ENCODE data around the gene SIK3. TPM values are rescaled to one million over a fixed set of nuclear protein-coding genes. Genes with fewer than 3 reads are reported as not detected.

Gene SIK3
- total RNA-seq, 1 experiment from 2014 or later, result 33.3 TPM

- Mint-ChIP-seq H3K36me3 (ENCODE audit: insufficient read depth, unreplicated experiment) (no peaks in the 10 kb centered on the region), H3K27me3 (ENCODE audit: insufficient read depth, unreplicated experiment) (no peaks in the 10 kb centered on the region), H3K4me3 (ENCODE audit: unreplicated experiment) (no peak overlapping the region), H3K27ac (ENCODE audit: low read depth, unreplicated experiment) (no peak overlapping the region), H3K9me3 (ENCODE audit: unreplicated experiment) (no peaks in the 10 kb centered on the region), H3K4me1 (ENCODE audit: insufficient read depth, unreplicated experiment) (peaks cover 14% of the 10 kb centered on the region)
- ChIA-PET POLR2A (interaction anchor here (1.6 kb wide), 1 partner anchor 9 kb away, joined by 7 read pairs; no protein-coding TSS in a partner anchor), CTCF (no interaction called here)
- intact Hi-C loops (cut with micrococcal nuclease), result no loop called here
- TF ChIP-seq, protein P1, sequence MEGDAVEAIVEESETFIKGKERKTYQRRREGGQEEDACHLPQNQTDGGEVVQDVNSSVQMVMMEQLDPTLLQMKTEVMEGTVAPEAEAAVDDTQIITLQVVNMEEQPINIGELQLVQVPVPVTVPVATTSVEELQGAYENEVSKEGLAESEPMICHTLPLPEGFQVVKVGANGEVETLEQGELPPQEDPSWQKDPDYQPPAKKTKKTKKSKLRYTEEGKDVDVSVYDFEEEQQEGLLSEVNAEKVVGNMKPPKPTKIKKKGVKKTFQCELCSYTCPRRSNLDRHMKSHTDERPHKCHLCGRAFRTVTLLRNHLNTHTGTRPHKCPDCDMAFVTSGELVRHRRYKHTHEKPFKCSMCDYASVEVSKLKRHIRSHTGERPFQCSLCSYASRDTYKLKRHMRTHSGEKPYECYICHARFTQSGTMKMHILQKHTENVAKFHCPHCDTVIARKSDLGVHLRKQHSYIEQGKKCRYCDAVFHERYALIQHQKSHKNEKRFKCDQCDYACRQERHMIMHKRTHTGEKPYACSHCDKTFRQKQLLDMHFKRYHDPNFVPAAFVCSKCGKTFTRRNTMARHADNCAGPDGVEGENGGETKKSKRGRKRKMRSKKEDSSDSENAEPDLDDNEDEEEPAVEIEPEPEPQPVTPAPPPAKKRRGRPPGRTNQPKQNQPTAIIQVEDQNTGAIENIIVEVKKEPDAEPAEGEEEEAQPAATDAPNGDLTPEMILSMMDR (IDR thresholded peaks at IDR 0.05; ENCODE audit: unreplicated experiment), result no peak
- BruUV-seq (replicated peaks), result no TSS peak
- no peak for DNase-seq (ENCODE audit: unreplicated experiment)
Measured at GRCh38 chr11:116964269-116964668, 134.0 kb downstream of the SIK3 start.

- BruUV-seq (replicated peaks), result no TSS peak
- no peaks in the 10 kb centered on the region for H3K27me3 Mint-ChIP-seq (ENCODE audit: insufficient read depth, unreplicated experiment)
- CTCF ChIA-PET, result no interaction called here
- POLR2A ChIA-PET, result interaction anchor here (1.6 kb wide), 1 partner anchor 10 kb away, joined by 7 read pairs; no protein-coding TSS in a partner anchor
- intact Hi-C loops (cut with micrococcal nuclease), result no loop called here
- TF ChIP-seq, protein P1 (IDR thresholded peaks at IDR 0.05; ENCODE audit: unreplicated experiment), result no peak
- no peak overlapping the region for H3K27ac Mint-ChIP-seq (ENCODE audit: low read depth, unreplicated experiment)
- H3K36me3 Mint-ChIP-seq (ENCODE audit: insufficient read depth, unreplicated experiment), result no peaks in the 10 kb centered on the region
- no peak for DNase-seq (ENCODE audit: unreplicated experiment)
- H3K9me3 Mint-ChIP-seq (ENCODE audit: unreplicated experiment), result no peaks in the 10 kb centered on the region
- H3K4me1 Mint-ChIP-seq (ENCODE audit: insufficient read depth, unreplicated experiment), result peaks cover 14% of the 10 kb centered on the region
- no peak overlapping the region for H3K4me3 Mint-ChIP-seq (ENCODE audit: unreplicated experiment)
Measured at GRCh38 chr11:116963813-116964212, 134.4 kb downstream of the SIK3 start.

DNA sequence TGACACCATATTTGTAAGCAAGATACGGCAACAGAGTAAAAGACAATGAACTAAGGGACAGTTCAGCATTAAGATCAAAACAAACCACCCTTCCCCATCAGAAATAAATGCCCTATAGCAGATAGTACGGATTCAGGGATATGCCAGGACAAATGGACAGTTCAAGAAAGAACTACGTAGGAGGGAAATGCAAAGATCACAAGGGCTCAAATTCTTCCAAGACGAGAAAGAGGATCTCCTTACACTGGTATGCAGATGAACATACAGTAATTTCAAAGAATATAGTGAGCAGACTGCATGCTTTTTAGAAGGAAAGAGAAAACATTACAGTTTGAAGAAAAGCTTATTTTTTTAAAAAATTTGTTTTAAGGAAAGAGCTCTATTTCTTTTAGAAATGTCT lies 136.1 kb downstream of the SIK3 start:
- no peak for DNase-seq (ENCODE audit: unreplicated experiment)
- CTCF ChIA-PET, result interaction anchor here (0.6 to 0.9 kb wide), 5 partner anchors 11 to 261 kb away, joined by 3 to 4 read pairs (median 3); no protein-coding TSS in a partner anchor
- POLR2A ChIA-PET, result interaction anchor here (0.5 to 2.4 kb wide), 6 partner anchors 16 to 136 kb away, joined by 3 to 18 read pairs (median 4); partner anchors contain the start of gene SIK3
- Mint-ChIP-seq H3K36me3 (ENCODE audit: insufficient read depth, unreplicated experiment) (no peaks in the 10 kb centered on the region), H3K4me1 (ENCODE audit: insufficient read depth, unreplicated experiment) (peaks cover 20% of the 10 kb centered on the region), H3K27ac (ENCODE audit: low read depth, unreplicated experiment) (no peak overlapping the region), H3K27me3 (ENCODE audit: insufficient read depth, unreplicated experiment) (no peaks in the 10 kb centered on the region), H3K4me3 (ENCODE audit: unreplicated experiment) (no peak overlapping the region), H3K9me3 (ENCODE audit: unreplicated experiment) (no peaks in the 10 kb centered on the region)
- no TSS peak for BruUV-seq (replicated peaks)
- intact Hi-C loops (cut with micrococcal nuclease), result no loop called here
- TF ChIP-seq, protein P1 (IDR thresholded peaks at IDR 0.05; ENCODE audit: unreplicated experiment), result no peak

GRCh38 chr11:116960930-116961329 lies 137.3 kb downstream of the SIK3 start:
- ChIA-PET POLR2A (interaction anchor here (1.0 to 2.4 kb wide), 13 partner anchors 11 to 183 kb away, joined by 3 to 18 read pairs (median 4); partner anchors contain the start of genes PAFAH1B2 and SIK3), CTCF (interaction anchor here (0.8 to 1.6 kb wide), 7 partner anchors 9 to 145 kb away, joined by 3 to 9 read pairs (median 3); no protein-coding TSS in a partner anchor)
- intact Hi-C loops (cut with micrococcal nuclease), result no loop called here
- Mint-ChIP-seq H3K27ac (ENCODE audit: low read depth, unreplicated experiment) (peak overlapping the region; percentile 44), H3K9me3 (ENCODE audit: unreplicated experiment) (no peaks in the 10 kb centered on the region), H3K27me3 (ENCODE audit: insufficient read depth, unreplicated experiment) (no peaks in the 10 kb centered on the region), H3K36me3 (ENCODE audit: insufficient read depth, unreplicated experiment) (peaks cover 9% of the 10 kb centered on the region), H3K4me3 (ENCODE audit: unreplicated experiment) (no peak overlapping the region), H3K4me1 (ENCODE audit: insufficient read depth, unreplicated experiment) (peaks cover 20% of the 10 kb centered on the region)
- peak; percentile 63 for DNase-seq (ENCODE audit: unreplicated experiment)
- BruUV-seq (replicated peaks), result no TSS peak
- TF ChIP-seq, protein P1 (IDR thresholded peaks at IDR 0.05; ENCODE audit: unreplicated experiment), result no peak
